Large intestine (tissue), 3 donors: ENCODE data around the gene PTPRM. TPM values are rescaled to one million over a fixed set of nuclear protein-coding genes. Genes with fewer than 3 reads are reported as not detected.

Experiments used
- DNase-seq, 2 donors: peaks; one replicate each; pipeline versions ENCODE4 v3.0.0 to v3.0.0-alpha.2; 2013
- H3K27ac ChIP-seq: one replicate; pipeline ENCODE4 v1.5.1; 2013; ENCODE audit warnings: low read length
- H3K27me3 ChIP-seq: 2 replicates; pipeline ENCODE4 v1.6.1; 2013; ENCODE audit warnings: low read length; ENCODE audit not compliant: control insufficient read depth, insufficient read depth
- H3K36me3 ChIP-seq: 2 replicates; pipeline ENCODE4 v1.6.1; 2013; ENCODE audit warnings: low read length; ENCODE audit not compliant: control insufficient read depth, insufficient read depth
- H3K4me1 ChIP-seq: one replicate; pipeline ENCODE4 v1.6.1; 2013; ENCODE audit warnings: low read length; ENCODE audit not compliant: control insufficient read depth, insufficient read depth
- H3K4me3 ChIP-seq: one replicate; pipeline ENCODE4 v1.5.1; 2013; ENCODE audit warnings: low read length
- H3K9me3 ChIP-seq: one replicate; pipeline ENCODE4 v1.6.1; 2013; ENCODE audit warnings: mild to moderate bottlenecking, low read depth, low read length, moderate library complexity; ENCODE audit not compliant: control insufficient read depth
- WGBS: methylation state at CpG from one replicate; pipeline ENCODE4 v1.1.5; 2013; ENCODE audit warnings: low lambda C conversion rate; ENCODE audit not compliant: insufficient coverage; 5-methylcytosine and 5-hydroxymethylcytosine counted together
- polyA plus RNA-seq: library from polyadenylated mRNA; unstranded; fragments of 120-200 nt; gene quantifications from one replicate; pipeline ENCODE4 v1.2.1, GENCODE V29; 2013

The PTPRM gene
- polyA plus RNA-seq, 1 donor = 27.2 TPM

DNA sequence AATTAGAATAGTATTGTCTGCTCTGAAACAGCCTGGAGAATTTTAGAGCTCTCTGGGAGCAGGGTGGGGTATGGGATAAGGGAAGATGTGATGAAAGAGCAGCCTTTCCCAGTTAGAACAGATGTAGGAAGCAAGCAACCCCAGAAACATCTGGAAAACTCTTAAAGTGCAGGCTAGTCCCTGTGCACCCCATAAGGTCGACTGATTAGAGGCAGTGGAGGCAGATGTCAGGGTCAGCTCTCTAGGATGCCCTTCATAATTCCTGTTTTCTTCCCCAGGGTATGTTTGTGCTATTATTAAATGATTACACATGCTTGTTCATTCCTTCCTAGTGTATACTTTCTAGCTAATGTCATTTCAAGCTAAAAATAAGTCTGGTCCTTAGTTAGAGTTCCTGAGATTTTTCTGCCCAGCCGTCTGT lies 41.7 kb downstream of the PTPRM start:
- Histone ChIP-seq H3K4me3 (no peak overlapping the region), H3K27me3 (no peaks in the 10 kb centered on the region), H3K4me1 (no peaks in the 10 kb centered on the region), H3K27ac (no peak overlapping the region), H3K9me3 (no peaks in the 10 kb centered on the region), H3K36me3 (no peaks in the 10 kb centered on the region)
- WGBS = 80% methylated on average over 1 of the region's 2 CpGs
- no peak for DNase-seq

DNA sequence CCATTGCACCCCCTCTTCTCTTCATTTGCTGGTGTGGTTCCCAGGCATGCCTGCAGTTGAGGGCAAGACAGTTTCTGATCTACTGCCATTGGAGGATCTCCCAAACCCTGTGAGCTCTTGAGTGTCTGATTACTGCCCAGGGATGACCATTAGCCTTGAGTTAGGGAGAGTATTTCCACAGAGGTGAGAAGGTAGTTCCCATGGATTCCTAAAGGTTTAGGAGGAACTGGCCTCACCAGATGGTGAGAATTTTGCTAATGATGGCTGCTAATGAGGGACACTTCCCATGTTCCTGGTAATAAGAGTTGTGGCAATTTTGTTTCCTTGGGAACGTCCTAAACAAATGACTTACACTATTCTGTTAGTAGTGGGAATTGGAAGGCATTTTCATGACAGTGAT lies 42.5 kb downstream of the PTPRM start:
- Histone ChIP-seq H3K36me3 (no peaks in the 10 kb centered on the region), H3K27ac (no peak overlapping the region), H3K4me1 (no peaks in the 10 kb centered on the region), H3K27me3 (no peaks in the 10 kb centered on the region), H3K9me3 (no peaks in the 10 kb centered on the region), H3K4me3 (no peak overlapping the region)
- no peak for DNase-seq
- 67% methylated on average over 1 of the region's 1 CpG for WGBS

DNA sequence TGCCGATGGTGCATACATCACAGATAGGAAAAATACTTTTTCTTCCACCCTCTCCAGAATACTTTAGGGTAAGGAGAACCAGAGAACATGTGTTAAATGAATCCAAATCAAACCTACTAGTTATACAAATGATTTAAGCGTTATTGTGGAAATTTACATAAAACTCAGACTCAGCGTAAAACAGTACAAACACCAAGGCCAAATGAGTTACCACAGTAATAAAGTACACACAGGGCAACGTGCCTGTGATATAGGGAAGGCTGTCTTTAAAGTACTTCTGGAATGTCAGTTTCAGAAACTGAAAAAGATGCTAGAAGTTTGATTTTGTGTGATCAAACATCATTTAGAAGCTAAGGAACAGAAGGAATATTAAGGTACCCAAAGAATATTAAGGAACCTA lies 46.9 kb downstream of the PTPRM start:
- WGBS = 20% methylated on average over 2 of the region's 4 CpGs
- H3K4me1 ChIP-seq = no peaks in the 10 kb centered on the region

DNA sequence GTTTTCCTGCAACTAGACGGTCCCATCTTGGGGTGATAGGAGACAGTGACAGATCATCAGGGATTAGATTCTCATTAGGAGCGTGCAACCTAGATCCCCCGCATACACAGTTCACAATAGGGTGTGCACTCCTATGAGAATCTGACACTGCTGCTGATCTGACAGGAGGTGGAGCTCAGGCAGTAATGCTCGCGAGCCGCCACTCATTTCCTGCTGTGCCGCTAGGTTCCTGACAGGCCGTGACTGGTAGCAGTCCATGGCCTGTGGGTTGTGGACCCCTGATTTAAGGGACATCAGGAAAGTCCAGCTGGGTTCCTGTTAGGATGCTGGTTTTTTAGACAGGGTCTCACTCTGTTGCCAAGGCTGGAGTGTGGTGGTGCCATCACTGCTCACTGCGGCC lies 48.7 kb downstream of the PTPRM start:
- no CpG with 5 or more reads among the region's 9 CpGs for WGBS
- Histone ChIP-seq H3K9me3 (no peaks in the 10 kb centered on the region), H3K27me3 (no peaks in the 10 kb centered on the region), H3K36me3 (no peaks in the 10 kb centered on the region), H3K4me1 (no peaks in the 10 kb centered on the region), H3K27ac (no peak overlapping the region), H3K4me3 (no peak overlapping the region)
- no peak for DNase-seq

More for the DNA sequence above, 46.9 kb downstream of the PTPRM start:
- Histone ChIP-seq H3K4me3 (no peak overlapping the region), H3K27me3 (no peaks in the 10 kb centered on the region), H3K9me3 (no peaks in the 10 kb centered on the region), H3K27ac (no peak overlapping the region), H3K36me3 (no peaks in the 10 kb centered on the region)
- DNase-seq = no peak

DNA sequence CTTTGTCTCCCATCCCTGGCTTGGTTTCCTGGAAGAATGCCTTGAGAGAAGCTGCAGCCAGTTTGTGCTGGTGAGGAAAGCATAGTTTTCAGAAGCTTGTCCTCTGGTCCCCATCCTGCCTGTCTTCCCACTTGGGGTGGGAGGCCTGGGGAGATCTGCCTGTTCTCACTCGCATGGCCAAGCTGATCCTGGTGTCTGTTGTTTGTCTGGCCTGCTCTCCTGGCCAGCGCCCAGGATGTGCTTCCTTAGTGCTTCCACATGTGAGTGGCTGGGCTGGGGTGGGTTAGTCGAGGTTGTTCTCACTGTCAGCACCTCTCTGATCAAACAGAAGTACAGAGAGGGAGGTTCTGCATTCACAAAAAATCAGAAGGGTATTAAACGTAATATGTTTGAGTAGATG lies 49.5 kb downstream of the PTPRM start:
- DNase-seq = no peak

DNA sequence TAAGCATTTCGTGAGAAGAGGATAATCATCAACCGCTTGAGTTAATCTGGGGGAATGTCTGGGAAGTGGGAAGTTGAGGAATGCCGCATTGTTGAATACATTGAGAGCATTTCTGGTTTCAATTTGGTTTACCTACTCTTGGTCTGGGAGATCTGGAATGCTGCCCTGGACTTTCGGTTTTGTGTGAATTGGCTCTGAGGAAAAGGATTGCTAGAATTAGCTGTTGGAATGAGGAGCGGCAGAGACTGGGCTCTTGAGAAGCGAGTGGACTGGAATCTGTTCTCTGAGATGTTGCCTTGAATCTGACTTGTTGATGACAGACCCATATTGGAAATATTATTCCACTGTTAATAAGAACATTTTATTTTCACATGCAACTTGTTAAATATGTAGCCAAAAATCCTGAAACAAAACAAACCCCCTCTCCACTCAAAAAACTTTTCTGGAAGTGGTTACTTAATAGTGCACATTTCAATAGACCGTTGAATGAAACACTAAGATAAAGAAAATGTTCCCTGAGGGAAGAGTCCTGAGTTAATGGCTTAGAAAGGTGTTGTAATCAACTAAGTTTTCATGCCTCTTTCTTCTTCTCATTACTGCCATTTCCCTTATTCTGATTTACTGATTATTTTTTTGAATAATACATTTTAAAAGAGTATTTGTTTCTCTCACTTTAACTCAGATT lies 50.8 kb downstream of the PTPRM start:
- WGBS = 60% methylated on average over 1 of the region's 7 CpGs
- Histone ChIP-seq H3K27ac (no peak overlapping the region), H3K36me3 (no peaks in the 10 kb centered on the region), H3K4me3 (no peak overlapping the region), H3K27me3 (no peaks in the 10 kb centered on the region), H3K9me3 (no peaks in the 10 kb centered on the region), H3K4me1 (no peaks in the 10 kb centered on the region)
- DNase-seq = peak in 1 of 2 donors; percentile 15

More for the DNA sequence above, 49.5 kb downstream of the PTPRM start:
- H3K9me3 ChIP-seq = no peaks in the 10 kb centered on the region
- H3K27me3 ChIP-seq = no peaks in the 10 kb centered on the region
- H3K36me3 ChIP-seq = no peaks in the 10 kb centered on the region
- no peak overlapping the region for H3K27ac ChIP-seq
- H3K4me1 ChIP-seq = no peaks in the 10 kb centered on the region
- 100% methylated on average over 1 of the region's 4 CpGs for WGBS
- H3K4me3 ChIP-seq = no peak overlapping the region

DNA sequence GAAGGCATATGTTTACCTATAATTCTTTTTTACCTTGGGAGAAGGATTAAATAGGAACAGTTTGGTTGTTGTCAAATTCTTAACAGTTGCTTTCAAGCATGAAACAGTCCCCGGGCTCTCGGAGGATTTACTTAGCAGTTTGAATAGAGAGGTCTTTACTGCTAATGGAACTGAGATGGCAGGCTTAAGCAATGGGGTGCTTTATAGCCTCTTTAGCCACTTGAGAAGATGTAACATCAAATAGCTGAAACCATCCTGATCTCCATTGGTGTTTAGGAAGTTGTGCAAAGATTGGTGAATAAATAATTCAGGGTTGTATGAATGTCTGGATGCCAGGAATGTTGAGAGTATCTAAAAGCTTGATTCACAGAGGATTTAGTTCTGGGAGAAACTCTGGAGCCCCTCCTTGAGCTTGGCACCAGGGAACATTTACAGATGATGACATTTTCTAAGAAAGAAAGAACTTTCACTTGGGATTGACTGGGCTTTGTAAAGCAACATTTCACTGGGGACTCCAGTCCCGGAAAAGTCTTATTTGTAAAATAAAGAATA lies 51.9 kb downstream of the PTPRM start:
- H3K4me1 ChIP-seq = no peaks in the 10 kb centered on the region
- H3K9me3 ChIP-seq = no peaks in the 10 kb centered on the region
- H3K36me3 ChIP-seq = no peaks in the 10 kb centered on the region
- no peaks in the 10 kb centered on the region for H3K27me3 ChIP-seq
- H3K4me3 ChIP-seq = no peak overlapping the region
- no peak for DNase-seq
- no peak overlapping the region for H3K27ac ChIP-seq
- 100% methylated on average over 1 of the region's 3 CpGs for WGBS

DNA sequence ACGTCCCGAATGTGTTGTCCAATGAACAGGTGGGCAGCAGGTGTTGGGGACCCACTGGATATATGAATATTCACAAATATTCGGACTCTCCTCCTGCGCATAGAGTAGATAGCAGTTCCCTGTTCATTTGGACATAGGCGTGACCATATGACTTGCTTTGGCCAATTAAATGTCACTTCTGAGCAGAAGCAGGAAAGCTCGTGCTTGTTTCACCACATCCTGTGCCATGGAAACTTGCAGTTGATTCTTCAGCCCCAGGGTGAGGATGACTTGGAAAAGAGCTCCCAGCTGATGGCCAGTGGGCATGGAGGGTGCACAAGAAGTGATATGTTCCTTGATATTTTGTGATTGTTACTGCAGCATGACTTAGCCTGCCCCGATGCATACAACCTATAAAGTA lies 52.6 kb downstream of the PTPRM start:
- WGBS = 100% methylated on average over 1 of the region's 7 CpGs
- Histone ChIP-seq H3K9me3 (no peaks in the 10 kb centered on the region), H3K27me3 (no peaks in the 10 kb centered on the region), H3K36me3 (no peaks in the 10 kb centered on the region), H3K4me3 (no peak overlapping the region), H3K4me1 (no peaks in the 10 kb centered on the region), H3K27ac (no peak overlapping the region)
- DNase-seq = no peak

DNA sequence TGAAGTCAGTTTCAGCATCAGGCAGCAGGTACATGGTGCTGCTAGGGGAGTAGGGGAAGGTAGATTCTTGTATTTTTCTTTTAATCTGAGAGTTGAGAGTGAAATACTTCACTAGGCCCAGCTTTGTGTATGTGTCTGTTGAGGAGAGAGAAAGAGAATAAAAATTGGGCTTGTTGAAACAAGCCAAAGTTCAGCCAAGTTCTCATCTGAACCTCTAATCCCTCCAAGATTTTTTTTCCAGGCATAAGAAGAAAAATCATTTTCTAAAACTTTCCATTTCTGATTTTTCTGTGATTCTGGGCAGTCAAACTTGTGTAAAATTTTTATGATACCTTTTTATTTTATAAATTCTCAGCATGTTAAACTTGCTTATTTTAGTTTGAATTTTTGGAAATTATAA lies 55.6 kb downstream of the PTPRM start:
- Histone ChIP-seq H3K27me3 (no peaks in the 10 kb centered on the region), H3K36me3 (no peaks in the 10 kb centered on the region), H3K27ac (no peak overlapping the region), H3K4me3 (no peak overlapping the region), H3K4me1 (no peaks in the 10 kb centered on the region), H3K9me3 (no peaks in the 10 kb centered on the region)
- no peak for DNase-seq

DNA sequence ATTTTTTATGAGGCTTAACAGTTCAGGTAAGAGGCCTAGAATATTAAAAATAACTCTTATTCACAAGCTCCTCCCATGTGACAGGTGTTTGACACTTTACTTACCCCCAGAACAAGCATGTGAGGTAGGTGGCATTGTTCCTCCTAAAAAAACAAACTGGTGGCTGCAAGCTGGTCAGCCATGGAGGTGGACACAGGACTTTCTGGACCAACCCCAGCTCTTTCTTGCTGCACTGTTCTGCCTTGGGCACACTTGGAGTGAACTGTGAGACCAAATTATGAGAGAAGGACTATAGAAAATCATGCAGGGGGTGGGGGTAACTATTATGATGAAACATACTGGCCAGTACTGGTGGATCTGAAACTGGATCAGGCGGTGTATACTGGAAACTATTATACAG lies 56.6 kb downstream of the PTPRM start:
- Histone ChIP-seq H3K9me3 (no peaks in the 10 kb centered on the region), H3K4me3 (no peak overlapping the region), H3K27ac (no peak overlapping the region), H3K27me3 (no peaks in the 10 kb centered on the region), H3K36me3 (no peaks in the 10 kb centered on the region), H3K4me1 (no peaks in the 10 kb centered on the region)
- no CpG with 5 or more reads among the region's 1 CpG for WGBS
- no peak for DNase-seq

DNA sequence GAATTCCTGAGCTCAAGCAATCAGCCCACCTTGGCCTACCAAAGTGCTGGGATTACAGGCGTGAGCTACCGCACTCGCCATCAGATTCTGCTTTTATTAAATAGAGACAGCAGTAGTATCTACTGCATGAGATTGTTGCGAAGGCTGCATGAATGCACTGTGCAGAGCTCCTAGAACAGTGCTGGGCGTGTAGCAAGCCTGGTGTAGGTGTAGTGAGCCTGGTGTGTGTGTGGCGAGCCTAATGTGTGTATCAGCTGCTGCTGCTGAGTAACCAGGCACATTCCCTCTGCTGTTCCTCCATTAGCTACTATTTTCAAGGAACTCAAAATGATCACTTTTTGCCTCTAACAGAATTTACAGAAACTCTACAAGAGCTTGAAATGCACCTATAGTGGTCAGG lies 57.6 kb downstream of the PTPRM start:
- Histone ChIP-seq H3K27me3 (no peaks in the 10 kb centered on the region), H3K27ac (no peak overlapping the region), H3K36me3 (no peaks in the 10 kb centered on the region), H3K4me3 (no peak overlapping the region), H3K4me1 (no peaks in the 10 kb centered on the region), H3K9me3 (no peaks in the 10 kb centered on the region)
- no CpG with 5 or more reads among the region's 6 CpGs for WGBS
- no peak for DNase-seq
